Stimulated activated CD8-positive, alpha-beta memory T cell treated with anti-CD3 and anti-CD28 coated beads, Interleukin-15, amount 100 ng/mL, for 24 hours (primary cell): ENCODE results near the gene PPP6R3.
A peak's percentile ranks its signal among the peaks of the same experiment; 100 is the strongest.
"Not testable (repeated sequence)": the region's sequence is repeated elsewhere in the genome, so short reads cannot be mapped to it uniquely, and the experiment has no call there.

Experiments
- DNase-seq: peaks from one replicate; pipeline ENCODE4 v3.0.0-alpha.2; 2020; ENCODE audit warnings: low read depth

The PPP6R3 gene

GRCh38 chr11:68457898-68458249, 2.7 kb upstream of the PPP6R3 start:
- DNase-seq, result no peak

- not testable (repeated sequence) for DNase-seq
Measured at GRCh38 chr11:68458340-68458739, 2.2 kb upstream of the PPP6R3 start.

- peak; percentile 96 for DNase-seq
Measured at GRCh38 chr11:68459886-68460740, 439 bp upstream of the PPP6R3 start.

GRCh38 chr11:68461575-68461917, 994 bp downstream of the PPP6R3 start:
- DNase-seq, result no peak

- DNase-seq, result no peak
Measured at GRCh38 chr11:68463714-68464113, 3.2 kb downstream of the PPP6R3 start.

GRCh38 chr11:68467201-68467834, 6.8 kb downstream of the PPP6R3 start:
- DNase-seq, result no peak

- DNase-seq, result no peak
Measured at GRCh38 chr11:68468217-68468828, 7.8 kb downstream of the PPP6R3 start.

- no peak for DNase-seq
Measured at GRCh38 chr11:68469122-68469521, 8.6 kb downstream of the PPP6R3 start.

GRCh38 chr11:68469642-68470041, 9.1 kb downstream of the PPP6R3 start:
- no peak for DNase-seq

GRCh38 chr11:68470304-68470811, 9.8 kb downstream of the PPP6R3 start:
- DNase-seq, result no peak

- DNase-seq, result no peak
Measured at GRCh38 chr11:68471360-68472340, 11.1 kb downstream of the PPP6R3 start.

- no peak for DNase-seq
Measured at GRCh38 chr11:68472778-68473177, 12.2 kb downstream of the PPP6R3 start.

GRCh38 chr11:68473693-68474092, 13.1 kb downstream of the PPP6R3 start:
- DNase-seq, result no peak

GRCh38 chr11:68475626-68476025, 15.1 kb downstream of the PPP6R3 start:
- DNase-seq, result not testable (repeated sequence)

- DNase-seq, result no peak
Measured at GRCh38 chr11:68479390-68479789, 18.8 kb downstream of the PPP6R3 start.

- no peak for DNase-seq
Measured at GRCh38 chr11:68480193-68480592, 19.6 kb downstream of the PPP6R3 start.

- no peak for DNase-seq
Measured at GRCh38 chr11:68480852-68481510, 20.4 kb downstream of the PPP6R3 start.

GRCh38 chr11:68481579-68482240, 21.2 kb downstream of the PPP6R3 start:
- no peak for DNase-seq

- DNase-seq, result no peak
Measured at GRCh38 chr11:68488623-68489022, 28.1 kb downstream of the PPP6R3 start.

- DNase-seq, result no peak
Measured at GRCh38 chr11:68495220-68495729, 34.7 kb downstream of the PPP6R3 start.

- no peak for DNase-seq
Measured at GRCh38 chr11:68495872-68496271, 35.3 kb downstream of the PPP6R3 start.
